ENCODE results near the gene ARHGAP6. TPM values are rescaled to one million over a fixed set of nuclear protein-coding genes. Genes with fewer than 3 reads are reported as not detected.

The ARHGAP6 gene
- total and polyA plus RNA-seq, 2 experiments from 2014 or later = 0.26 to 0.59 TPM

GRCh38 chrX:11351375-11352295 is 314.1 kb downstream of the ARHGAP6 start (continued):
- no peak for TF ChIP-seq ZNF462 (CRISPR knock-in tag; IDR thresholded peaks at IDR 0.05)
- TF ChIP-seq, protein P1, sequence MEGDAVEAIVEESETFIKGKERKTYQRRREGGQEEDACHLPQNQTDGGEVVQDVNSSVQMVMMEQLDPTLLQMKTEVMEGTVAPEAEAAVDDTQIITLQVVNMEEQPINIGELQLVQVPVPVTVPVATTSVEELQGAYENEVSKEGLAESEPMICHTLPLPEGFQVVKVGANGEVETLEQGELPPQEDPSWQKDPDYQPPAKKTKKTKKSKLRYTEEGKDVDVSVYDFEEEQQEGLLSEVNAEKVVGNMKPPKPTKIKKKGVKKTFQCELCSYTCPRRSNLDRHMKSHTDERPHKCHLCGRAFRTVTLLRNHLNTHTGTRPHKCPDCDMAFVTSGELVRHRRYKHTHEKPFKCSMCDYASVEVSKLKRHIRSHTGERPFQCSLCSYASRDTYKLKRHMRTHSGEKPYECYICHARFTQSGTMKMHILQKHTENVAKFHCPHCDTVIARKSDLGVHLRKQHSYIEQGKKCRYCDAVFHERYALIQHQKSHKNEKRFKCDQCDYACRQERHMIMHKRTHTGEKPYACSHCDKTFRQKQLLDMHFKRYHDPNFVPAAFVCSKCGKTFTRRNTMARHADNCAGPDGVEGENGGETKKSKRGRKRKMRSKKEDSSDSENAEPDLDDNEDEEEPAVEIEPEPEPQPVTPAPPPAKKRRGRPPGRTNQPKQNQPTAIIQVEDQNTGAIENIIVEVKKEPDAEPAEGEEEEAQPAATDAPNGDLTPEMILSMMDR (conservative IDR thresholded peaks at IDR 0.05; ENCODE audit: low read depth in 2 of 2) = no peak

DNA sequence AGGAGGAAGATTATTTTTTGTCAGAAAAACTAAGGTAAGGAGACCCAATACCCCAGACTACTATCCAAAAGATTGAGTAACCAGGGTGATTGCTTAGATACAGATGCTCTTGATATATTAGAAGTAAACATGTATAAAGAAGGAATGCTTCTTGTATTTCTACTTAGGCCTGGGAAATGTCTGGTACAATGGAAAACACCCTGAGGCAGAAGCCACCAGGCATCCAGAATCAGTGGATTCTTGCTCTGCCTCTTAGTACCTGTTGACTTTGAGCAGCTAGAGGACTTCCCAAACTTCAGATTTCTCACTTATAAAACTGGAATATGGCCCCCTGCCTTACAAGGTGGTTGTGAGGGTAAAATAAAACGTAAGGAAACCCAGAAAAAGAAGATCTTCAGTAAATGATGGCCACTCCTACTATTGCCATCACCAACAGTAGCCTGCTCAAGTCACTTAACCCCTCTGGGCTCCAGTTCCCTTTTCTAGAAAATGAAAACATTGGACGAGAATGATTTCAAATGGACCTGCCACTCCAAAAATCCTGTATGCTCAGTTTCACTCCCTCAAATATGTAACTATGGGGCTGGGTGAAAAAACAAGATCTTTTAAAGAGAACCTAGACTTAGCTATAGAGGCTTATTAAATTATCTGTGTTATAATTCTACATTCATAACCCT is 315.9 kb downstream of the ARHGAP6 start:
- H3K36me3 ChIP-seq (ENCODE audit: insufficient read depth) = no peaks in the 10 kb centered on the region
- Mint-ChIP-seq H3K4me1 (peaks cover 8% of the 10 kb centered on the region; the same call in 2 of the 3 replicates), H3K36me3 (ENCODE audit: low read depth) (no peaks in the 10 kb centered on the region)

More for the DNA sequence above, 315.9 kb downstream of the ARHGAP6 start:
- Histone ChIP-seq H3K4me2 (no peak overlapping the region), H3K27ac (ENCODE audit: low read depth) (no peak overlapping the region), H3K4me1 (ENCODE audit: insufficient read depth) (no peaks in the 10 kb centered on the region), H3K9me2 (ENCODE audit: insufficient read depth) (no peaks in the 10 kb centered on the region), H3F3A (replicated peaks; ENCODE audit: low read depth) (no peaks in the 10 kb centered on the region), H3K4me3 (no peak overlapping the region), H3K27me3 (ENCODE audit: insufficient read depth) (no peaks in the 10 kb centered on the region), H3K79me2 (replicated peaks; ENCODE audit: insufficient read depth) (no peaks in the 10 kb centered on the region), H4K20me1 (replicated peaks; ENCODE audit: insufficient read depth) (no peaks in the 10 kb centered on the region), H2AFZ (no peak overlapping the region)
- no peak for ATAC-seq
- DNase-seq (ENCODE audit: low spot score) = no peak
- Mint-ChIP-seq H3K27me3 (ENCODE audit: insufficient read depth, low read depth, poor library complexity) (peaks cover 2% of the 10 kb centered on the region), H3K27ac (no peak overlapping the region), H3K4me3 (no peak overlapping the region), H3K9me3 (no peaks in the 10 kb centered on the region)
- no peak for TF ChIP-seq ZNF114 (CRISPR knock-in tag; IDR thresholded peaks at IDR 0.05)
